Measurements from ENCODE around the gene SIGLEC1. TPM values are rescaled to one million over a fixed set of nuclear protein-coding genes. Genes with fewer than 3 reads are reported as not detected.

Gene SIGLEC1
- total RNA-seq, 4 donors from 2014 or later = 0.61 to 3.0 (median 2.6) TPM

GRCh38 chr20:3710011-3710466, 2.4 kb downstream of the SIGLEC1 start:
- intact Hi-C loops (cut with DNase I; ENCODE audit: low total_unique reads) = no loop called here
- peaks cover 5 to 16% of the 10 kb centered on the region in 2 donors for H3K4me1 ChIP-seq
- no peak overlapping the region for H3K4me3 ChIP-seq
- H3K27ac ChIP-seq = peak overlapping the region in 1 of 4 donors; percentile 24
- DNase-seq = no peak
- ATAC-seq = no peak
- in situ Hi-C loops (cut with MboI; ENCODE audit: low sequenced_read_pairs in 4 of 4) = loop anchor here in 2 of 4 donors (5.0 to 10.0 kb wide), 2 partner anchors 33 to 45 kb away; partner anchors contain the start of gene GFRA4 (in 1 of the 2)
- H3K27me3 ChIP-seq = no peaks in the 10 kb centered on the region
- no peaks in the 10 kb centered on the region for H3K36me3 ChIP-seq
- no peak for TF ChIP-seq POLR2A (IDR thresholded peaks at IDR 0.05)
- TF ChIP-seq, protein P1, sequence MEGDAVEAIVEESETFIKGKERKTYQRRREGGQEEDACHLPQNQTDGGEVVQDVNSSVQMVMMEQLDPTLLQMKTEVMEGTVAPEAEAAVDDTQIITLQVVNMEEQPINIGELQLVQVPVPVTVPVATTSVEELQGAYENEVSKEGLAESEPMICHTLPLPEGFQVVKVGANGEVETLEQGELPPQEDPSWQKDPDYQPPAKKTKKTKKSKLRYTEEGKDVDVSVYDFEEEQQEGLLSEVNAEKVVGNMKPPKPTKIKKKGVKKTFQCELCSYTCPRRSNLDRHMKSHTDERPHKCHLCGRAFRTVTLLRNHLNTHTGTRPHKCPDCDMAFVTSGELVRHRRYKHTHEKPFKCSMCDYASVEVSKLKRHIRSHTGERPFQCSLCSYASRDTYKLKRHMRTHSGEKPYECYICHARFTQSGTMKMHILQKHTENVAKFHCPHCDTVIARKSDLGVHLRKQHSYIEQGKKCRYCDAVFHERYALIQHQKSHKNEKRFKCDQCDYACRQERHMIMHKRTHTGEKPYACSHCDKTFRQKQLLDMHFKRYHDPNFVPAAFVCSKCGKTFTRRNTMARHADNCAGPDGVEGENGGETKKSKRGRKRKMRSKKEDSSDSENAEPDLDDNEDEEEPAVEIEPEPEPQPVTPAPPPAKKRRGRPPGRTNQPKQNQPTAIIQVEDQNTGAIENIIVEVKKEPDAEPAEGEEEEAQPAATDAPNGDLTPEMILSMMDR (IDR thresholded peaks at IDR 0.05 in 4 of 5, conservative IDR thresholded peaks at IDR 0.05 in 1 of 5) = no peak
- no peaks in the 10 kb centered on the region for H3K9me3 ChIP-seq

DNA sequence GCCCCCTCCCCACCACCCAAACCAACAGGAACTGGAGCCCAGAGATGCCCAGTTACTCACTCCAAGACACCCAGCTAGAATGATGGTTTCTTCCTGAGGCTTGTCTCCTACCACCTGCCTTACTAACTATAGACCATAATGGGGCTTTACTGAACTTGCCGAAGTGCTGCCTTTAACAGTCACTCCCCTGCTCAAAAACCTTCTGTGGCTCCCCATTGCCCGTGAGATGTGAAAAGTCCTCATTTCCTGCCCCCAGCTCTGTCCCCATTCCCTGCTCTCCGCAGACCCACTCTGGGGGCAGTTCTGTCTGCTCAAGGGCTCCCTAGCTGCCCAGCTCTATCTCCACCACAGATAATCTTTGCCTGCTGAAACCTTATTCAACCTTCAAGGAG, 4.9 kb downstream of the SIGLEC1 start:
- H3K4me1 ChIP-seq = peaks cover 5 to 16% of the 10 kb centered on the region in 2 donors
- H3K27ac ChIP-seq = peak overlapping the region; percentile 75 to 84 (median 80)
- ATAC-seq (peak; percentile 3 to 26), DNase-seq (no peak)
- no peaks in the 10 kb centered on the region for H3K36me3 ChIP-seq
- intact Hi-C loops (cut with DNase I; ENCODE audit: low total_unique reads) (loop anchor here (1.0 to 2.0 kb wide), 2 partner anchors 21 to 59 kb away; partner anchors contain the start of gene ADISSP), in situ Hi-C loops (cut with MboI; ENCODE audit: low sequenced_read_pairs in 4 of 4) (no loop called here)
- H3K4me3 ChIP-seq = no peak overlapping the region
- TF ChIP-seq, protein P1 (IDR thresholded peaks at IDR 0.05 in 4 of 5, conservative IDR thresholded peaks at IDR 0.05 in 1 of 5) = no peak
- TF ChIP-seq POLR2A (IDR thresholded peaks at IDR 0.05) = no peak
- no peaks in the 10 kb centered on the region for H3K9me3 ChIP-seq
- no peaks in the 10 kb centered on the region for H3K27me3 ChIP-seq

GRCh38 chr20:3706774-3707507, 5.5 kb downstream of the SIGLEC1 start:
- H3K4me1 ChIP-seq = peaks cover 5 to 16% of the 10 kb centered on the region in 2 donors
- H3K4me3 ChIP-seq = no peak overlapping the region
- intact Hi-C loops (cut with DNase I; ENCODE audit: low total_unique reads) (loop anchor here (1.0 to 2.0 kb wide), 2 partner anchors 21 to 60 kb away; partner anchors contain the start of gene ADISSP), in situ Hi-C loops (cut with MboI; ENCODE audit: low sequenced_read_pairs in 4 of 4) (no loop called here)
- H3K36me3 ChIP-seq = no peaks in the 10 kb centered on the region
- DNase-seq = peak; percentile 83 to 96
- ATAC-seq = peak; percentile 93 to 95
- TF ChIP-seq POLR2A (IDR thresholded peaks at IDR 0.05) = peak; percentile 10 to 38
- TF ChIP-seq, protein P1 (IDR thresholded peaks at IDR 0.05 in 4 of 5, conservative IDR thresholded peaks at IDR 0.05 in 1 of 5) = no peak
- no peaks in the 10 kb centered on the region for H3K9me3 ChIP-seq
- H3K27ac ChIP-seq = peak overlapping the region; percentile 75 to 84 (median 80)
- no peaks in the 10 kb centered on the region for H3K27me3 ChIP-seq

DNA sequence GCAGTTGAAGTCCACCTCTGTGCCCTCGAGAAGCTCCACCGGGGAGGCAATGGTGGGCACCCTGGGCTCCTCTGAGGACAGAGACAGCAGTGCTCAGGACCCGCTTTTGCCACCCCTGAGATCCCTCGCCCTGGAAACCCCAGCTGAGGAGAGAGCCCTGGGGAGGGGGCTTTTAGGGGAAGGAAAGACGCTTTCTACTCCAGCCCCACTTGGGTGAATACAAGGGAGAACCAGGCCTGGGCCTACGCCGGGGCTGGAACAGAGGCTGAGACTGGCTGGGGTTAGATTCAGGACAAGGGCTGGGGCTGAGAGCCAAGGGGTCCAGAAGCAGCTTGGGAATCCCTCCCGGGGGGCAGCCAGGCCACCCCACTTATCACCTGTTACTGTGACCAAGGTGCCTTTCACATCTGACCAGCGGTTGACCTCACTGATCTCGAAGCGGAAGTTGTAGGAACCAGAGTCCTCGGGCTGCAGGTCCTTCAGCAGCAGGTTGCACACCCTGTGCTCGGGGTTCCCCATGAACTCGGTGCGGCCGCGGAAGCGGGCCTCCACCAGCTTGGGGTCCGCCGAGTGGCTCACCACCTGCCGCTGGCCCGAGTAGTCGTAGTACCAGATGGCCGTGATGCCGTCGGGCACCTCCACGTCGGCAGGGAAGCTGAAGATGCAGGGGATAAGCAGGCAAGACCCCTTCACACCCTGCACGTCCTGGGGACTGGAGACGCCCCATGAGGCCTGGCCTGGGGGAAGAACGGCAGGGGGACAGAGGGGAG, 6.2 kb downstream of the SIGLEC1 start:
- in situ Hi-C loops (cut with MboI; ENCODE audit: low sequenced_read_pairs in 4 of 4) = no loop called here
- H3K4me1 ChIP-seq = peaks cover 5 to 16% of the 10 kb centered on the region in 2 donors
- TF ChIP-seq, protein P1 (IDR thresholded peaks at IDR 0.05 in 4 of 5, conservative IDR thresholded peaks at IDR 0.05 in 1 of 5) = no peak
- no peak for TF ChIP-seq POLR2A (IDR thresholded peaks at IDR 0.05)
- H3K36me3 ChIP-seq = no peaks in the 10 kb centered on the region
- intact Hi-C loops (cut with DNase I; ENCODE audit: low total_unique reads) = loop anchor here (2.0 kb wide), 1 partner anchor 61 kb away; the partner anchor contains the start of gene ADISSP
- DNase-seq (no peak), ATAC-seq (no peak)
- H3K27me3 ChIP-seq = no peaks in the 10 kb centered on the region
- H3K9me3 ChIP-seq = no peaks in the 10 kb centered on the region
- H3K4me3 ChIP-seq = no peak overlapping the region
- peak overlapping the region; percentile 75 to 84 (median 80) for H3K27ac ChIP-seq
